Medulla oblongata (tissue), 1 donor: ENCODE results near the gene NAA60.
A peak's percentile ranks its signal among the peaks of the same experiment; 100 is the strongest.
"Not testable (repeated sequence)": the region's sequence is repeated elsewhere in the genome, so short reads cannot be mapped to it uniquely, and the experiment has no call there.

Source experiments
- DNase-seq: peaks from one replicate; pipeline ENCODE4 v3.0.0-alpha.2; 2015; ENCODE audit errors: extremely low spot score

The NAA60 gene

GRCh38 chr16:3482659-3483241 is 39.3 kb downstream of the NAA60 start:
- no peak for DNase-seq

- peak; percentile 60 for DNase-seq
Measured at GRCh38 chr16:3484318-3485096, 41.0 kb downstream of the NAA60 start.

- no peak for DNase-seq
Measured at GRCh38 chr16:3485097-3485745, 41.7 kb downstream of the NAA60 start.

GRCh38 chr16:3485821-3486505 is 42.5 kb downstream of the NAA60 start:
- no peak for DNase-seq

GRCh38 chr16:3486506-3487215 is 43.2 kb downstream of the NAA60 start:
- no peak for DNase-seq

GRCh38 chr16:3487521-3488410 is 44.3 kb downstream of the NAA60 start:
- no peak for DNase-seq

GRCh38 chr16:3488801-3489200 is 45.3 kb downstream of the NAA60 start:
- no peak for DNase-seq

GRCh38 chr16:3490911-3491629 is 47.6 kb downstream of the NAA60 start:
- no peak for DNase-seq

- DNase-seq, result no peak
Measured at GRCh38 chr16:3492356-3492755, 48.9 kb downstream of the NAA60 start.

GRCh38 chr16:3494386-3494973 is 51.0 kb downstream of the NAA60 start:
- no peak for DNase-seq

GRCh38 chr16:3495176-3495575 is 51.7 kb downstream of the NAA60 start, which contains the start of gene C16orf90:
Gene C16orf90 (minus strand): TSS chr16:3495489. CDS start chr16:3495421, 68 bp downstream.
- no peak for DNase-seq

- no peak for DNase-seq
Measured at GRCh38 chr16:3496386-3496785, 52.9 kb downstream of the NAA60 start.

GRCh38 chr16:3497771-3498170 is 54.3 kb downstream of the NAA60 start:
- DNase-seq, result no peak

GRCh38 chr16:3498988-3499387 is 55.5 kb downstream of the NAA60 start:
- no peak for DNase-seq

GRCh38 chr16:3501412-3501761 is 57.9 kb downstream of the NAA60 start:
- DNase-seq, result not testable (repeated sequence)

- DNase-seq, result no peak
Measured at GRCh38 chr16:3501783-3502400, 58.4 kb downstream of the NAA60 start.

GRCh38 chr16:3503523-3503922 is 60.0 kb downstream of the NAA60 start:
- DNase-seq, result no peak

GRCh38 chr16:3508736-3509135 is 65.3 kb downstream of the NAA60 start:
- no peak for DNase-seq

GRCh38 chr16:3509470-3509928 is 66.0 kb downstream of the NAA60 start:
- no peak for DNase-seq
